ENCODE measurements around the gene C13orf46. TPM values are rescaled to one million over a fixed set of nuclear protein-coding genes. Genes with fewer than 3 reads are reported as not detected.

The C13orf46 gene
- total and polyA plus RNA-seq, 2 experiments from 2014 or later, result 0.20 to 0.23 TPM

DNA sequence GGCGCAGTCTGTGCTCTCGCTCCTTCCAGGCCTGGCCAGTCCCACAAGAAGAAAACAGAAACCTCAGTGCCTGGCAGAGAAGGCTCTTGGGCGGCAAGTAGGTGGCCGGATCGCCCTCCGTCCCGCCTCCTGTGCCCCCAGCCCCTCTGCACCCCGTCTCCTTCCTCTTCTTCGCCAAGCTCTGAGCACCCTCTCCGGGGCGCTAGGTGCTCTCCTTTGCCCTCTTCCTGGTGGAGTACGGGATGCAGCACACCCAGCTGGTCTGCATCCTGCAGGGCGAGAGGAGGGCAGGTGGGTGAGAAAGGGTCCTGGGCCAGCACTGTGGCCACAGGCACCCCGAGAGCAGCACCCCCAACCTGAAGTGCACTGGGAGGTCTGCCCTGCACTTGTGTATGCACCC, 17.3 kb downstream of the C13orf46 start:
- Histone ChIP-seq H3K36me3 (replicated peaks; ENCODE audit: insufficient read depth, low read depth) (no peaks in the 10 kb centered on the region), H4K20me1 (ENCODE audit: insufficient read depth, poor library complexity, severe bottlenecking) (no peaks in the 10 kb centered on the region), H3K9me2 (replicated peaks; ENCODE audit: insufficient read depth) (no peaks in the 10 kb centered on the region), H2AFZ (no peak overlapping the region), H3K27me3 (no peaks in the 10 kb centered on the region), H3K27ac (no peak overlapping the region), H3K79me2 (no peaks in the 10 kb centered on the region), H3K4me1 (ENCODE audit: insufficient read depth) (no peaks in the 10 kb centered on the region), H3K4me2 (no peak overlapping the region), H3K4me3 (no peak overlapping the region), H3K9me3 (ENCODE audit: low read depth) (no peaks in the 10 kb centered on the region)
- no peak for DNase-seq (ENCODE audit: low spot score)
- TF ChIP-seq, protein P1, sequence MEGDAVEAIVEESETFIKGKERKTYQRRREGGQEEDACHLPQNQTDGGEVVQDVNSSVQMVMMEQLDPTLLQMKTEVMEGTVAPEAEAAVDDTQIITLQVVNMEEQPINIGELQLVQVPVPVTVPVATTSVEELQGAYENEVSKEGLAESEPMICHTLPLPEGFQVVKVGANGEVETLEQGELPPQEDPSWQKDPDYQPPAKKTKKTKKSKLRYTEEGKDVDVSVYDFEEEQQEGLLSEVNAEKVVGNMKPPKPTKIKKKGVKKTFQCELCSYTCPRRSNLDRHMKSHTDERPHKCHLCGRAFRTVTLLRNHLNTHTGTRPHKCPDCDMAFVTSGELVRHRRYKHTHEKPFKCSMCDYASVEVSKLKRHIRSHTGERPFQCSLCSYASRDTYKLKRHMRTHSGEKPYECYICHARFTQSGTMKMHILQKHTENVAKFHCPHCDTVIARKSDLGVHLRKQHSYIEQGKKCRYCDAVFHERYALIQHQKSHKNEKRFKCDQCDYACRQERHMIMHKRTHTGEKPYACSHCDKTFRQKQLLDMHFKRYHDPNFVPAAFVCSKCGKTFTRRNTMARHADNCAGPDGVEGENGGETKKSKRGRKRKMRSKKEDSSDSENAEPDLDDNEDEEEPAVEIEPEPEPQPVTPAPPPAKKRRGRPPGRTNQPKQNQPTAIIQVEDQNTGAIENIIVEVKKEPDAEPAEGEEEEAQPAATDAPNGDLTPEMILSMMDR (IDR thresholded peaks at IDR 0.05; ENCODE audit: poor library complexity), result no peak
- TF ChIP-seq EZH2phosphoT487 (IDR thresholded peaks at IDR 0.05; ENCODE audit: low read depth, severe bottlenecking, unreplicated experiment), result no peak
- no peak for TF ChIP-seq EZH2 (IDR thresholded peaks at IDR 0.05; ENCODE audit: borderline replicate concordance)
- WGBS (ENCODE audit: low lambda C conversion rate, missing lambda C conversion rate), result over 99% methylated on average over 13 of the region's 14 CpGs

DNA sequence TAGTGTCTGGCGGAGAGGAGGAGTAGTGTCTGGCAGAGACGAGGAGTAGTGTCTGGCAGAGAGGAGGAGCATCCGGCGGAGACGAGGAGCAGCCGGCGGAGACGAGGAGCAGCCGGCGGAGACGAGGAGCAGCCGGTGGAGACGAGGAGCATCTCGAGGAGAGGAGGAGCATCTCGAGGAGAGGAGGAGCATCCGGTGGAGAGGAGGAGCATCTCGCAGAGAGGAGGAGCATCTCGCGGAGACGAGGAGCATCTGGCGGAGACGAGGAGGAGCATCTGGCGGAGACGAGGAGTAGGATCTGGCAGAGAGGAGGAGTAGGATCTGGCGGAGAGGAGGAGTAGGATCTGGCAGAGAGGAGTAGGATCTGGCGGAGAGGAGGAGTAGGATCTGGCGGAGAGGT, 18.2 kb downstream of the C13orf46 start:
- H3K27ac ChIP-seq, result no peak overlapping the region
- H3K27me3 ChIP-seq, result no peaks in the 10 kb centered on the region
- 91% methylated on average over 25 of the region's 27 CpGs for WGBS (ENCODE audit: low lambda C conversion rate, missing lambda C conversion rate)
- H3K4me2 ChIP-seq, result no peak overlapping the region
- H3K9me3 ChIP-seq (ENCODE audit: low read depth), result no peaks in the 10 kb centered on the region
- no peak overlapping the region for H3K4me3 ChIP-seq
- H3K9me2 ChIP-seq (replicated peaks; ENCODE audit: insufficient read depth), result no peaks in the 10 kb centered on the region
- no peaks in the 10 kb centered on the region for H3K4me1 ChIP-seq (ENCODE audit: insufficient read depth)
- no peak for DNase-seq (ENCODE audit: low spot score)
- H3K36me3 ChIP-seq (replicated peaks; ENCODE audit: insufficient read depth, low read depth), result no peaks in the 10 kb centered on the region
- H2AFZ ChIP-seq, result no peak overlapping the region
- no peaks in the 10 kb centered on the region for H3K79me2 ChIP-seq
- no peaks in the 10 kb centered on the region for H4K20me1 ChIP-seq (ENCODE audit: insufficient read depth, poor library complexity, severe bottlenecking)
- no peak for TF ChIP-seq EZH2phosphoT487 (IDR thresholded peaks at IDR 0.05; ENCODE audit: low read depth, severe bottlenecking, unreplicated experiment)
- TF ChIP-seq EZH2 (IDR thresholded peaks at IDR 0.05; ENCODE audit: borderline replicate concordance), result no peak
- TF ChIP-seq, protein P1 (IDR thresholded peaks at IDR 0.05; ENCODE audit: poor library complexity), result no peak

DNA sequence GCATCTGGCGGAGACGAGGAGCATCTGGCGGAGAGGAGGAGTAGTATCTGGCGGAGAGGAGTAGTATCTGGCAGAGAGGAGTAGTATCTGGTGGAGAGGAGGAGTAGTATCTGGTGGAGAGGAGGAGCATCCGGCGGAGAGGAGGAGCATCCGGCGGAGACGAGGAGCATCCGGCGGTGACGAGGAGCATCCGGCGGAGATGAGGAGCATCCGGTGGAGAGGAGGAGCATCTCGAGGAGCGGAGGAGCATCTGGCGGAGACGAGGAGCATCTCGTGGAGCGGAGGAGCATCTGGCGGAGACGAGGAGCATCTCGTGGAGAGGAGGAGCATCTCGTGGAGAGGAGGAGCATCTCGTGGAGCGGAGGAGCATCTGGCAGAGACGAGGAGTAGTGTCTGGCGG, 18.6 kb downstream of the C13orf46 start:
- Histone ChIP-seq H3K36me3 (replicated peaks; ENCODE audit: insufficient read depth, low read depth) (no peaks in the 10 kb centered on the region), H3K4me1 (ENCODE audit: insufficient read depth) (no peaks in the 10 kb centered on the region), H3K4me3 (no peak overlapping the region), H3K27me3 (no peaks in the 10 kb centered on the region), H3K79me2 (no peaks in the 10 kb centered on the region), H3K27ac (no peak overlapping the region), H3K9me2 (replicated peaks; ENCODE audit: insufficient read depth) (no peaks in the 10 kb centered on the region), H4K20me1 (ENCODE audit: insufficient read depth, poor library complexity, severe bottlenecking) (no peaks in the 10 kb centered on the region), H3K9me3 (ENCODE audit: low read depth) (no peaks in the 10 kb centered on the region), H2AFZ (no peak overlapping the region), H3K4me2 (no peak overlapping the region)
- no peak for DNase-seq (ENCODE audit: low spot score)
- TF ChIP-seq EZH2 (IDR thresholded peaks at IDR 0.05; ENCODE audit: borderline replicate concordance), result no peak
- 90% methylated on average over 16 of the region's 29 CpGs for WGBS (ENCODE audit: low lambda C conversion rate, missing lambda C conversion rate)

DNA sequence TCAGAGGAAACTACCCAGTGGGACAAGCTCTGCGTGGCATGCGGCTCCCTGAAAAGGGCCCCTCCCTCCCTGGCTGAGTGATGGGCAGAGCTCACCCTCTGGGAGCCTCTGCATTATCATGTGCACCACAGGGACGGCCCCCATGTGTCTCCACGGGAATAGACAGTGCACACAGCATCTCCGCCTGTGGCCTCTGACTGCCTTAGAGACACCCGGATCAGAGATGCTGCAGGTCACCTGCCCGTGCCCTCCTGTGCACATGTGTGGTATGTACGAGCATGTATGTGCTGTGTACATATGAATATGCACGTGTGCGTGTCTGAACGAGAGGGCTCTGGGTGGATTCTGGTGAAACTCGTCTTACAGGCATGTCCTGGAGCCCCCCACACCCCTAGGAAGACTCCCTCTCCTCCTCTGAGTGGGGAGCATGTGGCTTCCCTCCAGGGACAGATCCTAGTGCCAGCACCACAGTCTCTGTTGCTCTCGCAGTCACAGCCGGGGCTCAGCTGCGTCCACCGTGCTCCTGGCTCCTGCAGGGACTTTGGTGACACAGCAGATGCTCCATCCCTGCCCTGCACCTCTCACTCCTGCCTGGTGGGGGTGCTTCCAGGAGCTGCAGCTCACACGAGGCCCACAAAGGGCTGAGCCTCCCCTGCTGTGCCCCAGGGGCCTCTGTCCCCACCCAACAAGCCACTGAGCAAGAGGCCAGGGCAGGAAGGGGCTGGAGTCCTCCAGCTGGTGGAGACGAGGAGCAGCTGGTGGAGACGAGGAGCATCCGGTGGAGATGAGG, 19.6 kb downstream of the C13orf46 start:
- Histone ChIP-seq H3K27me3 (no peaks in the 10 kb centered on the region), H3K4me3 (no peak overlapping the region), H3K4me2 (no peak overlapping the region), H2AFZ (no peak overlapping the region), H3K9me3 (ENCODE audit: low read depth) (no peaks in the 10 kb centered on the region), H3K79me2 (no peaks in the 10 kb centered on the region), H3K4me1 (ENCODE audit: insufficient read depth) (no peaks in the 10 kb centered on the region), H4K20me1 (ENCODE audit: insufficient read depth, poor library complexity, severe bottlenecking) (no peaks in the 10 kb centered on the region), H3K27ac (no peak overlapping the region), H3K9me2 (replicated peaks; ENCODE audit: insufficient read depth) (no peaks in the 10 kb centered on the region), H3K36me3 (replicated peaks; ENCODE audit: insufficient read depth, low read depth) (no peaks in the 10 kb centered on the region)
- no peak for DNase-seq (ENCODE audit: low spot score)
- no peak for TF ChIP-seq EZH2 (IDR thresholded peaks at IDR 0.05; ENCODE audit: borderline replicate concordance)
- TF ChIP-seq, protein P1 (IDR thresholded peaks at IDR 0.05; ENCODE audit: poor library complexity), result no peak
- TF ChIP-seq EZH2phosphoT487 (IDR thresholded peaks at IDR 0.05; ENCODE audit: low read depth, severe bottlenecking, unreplicated experiment), result no peak
- WGBS (ENCODE audit: low lambda C conversion rate, missing lambda C conversion rate), result 84% methylated on average over 20 of the region's 20 CpGs
